ENCODE results near the gene ZNF577. TPM values are rescaled to one million over a fixed set of nuclear protein-coding genes. Genes with fewer than 3 reads are reported as not detected.
A peak's percentile ranks its signal among the peaks of the same experiment; 100 is the strongest.
"Not testable (repeated sequence)": the region's sequence is repeated elsewhere in the genome, so short reads cannot be mapped to it uniquely, and the experiment has no call there.

Gene ZNF577
- 4.0 and 5.1 TPM in 2 replicates for total RNA-seq (2014; rRNA removed; shearing (Covaris generic))

DNA sequence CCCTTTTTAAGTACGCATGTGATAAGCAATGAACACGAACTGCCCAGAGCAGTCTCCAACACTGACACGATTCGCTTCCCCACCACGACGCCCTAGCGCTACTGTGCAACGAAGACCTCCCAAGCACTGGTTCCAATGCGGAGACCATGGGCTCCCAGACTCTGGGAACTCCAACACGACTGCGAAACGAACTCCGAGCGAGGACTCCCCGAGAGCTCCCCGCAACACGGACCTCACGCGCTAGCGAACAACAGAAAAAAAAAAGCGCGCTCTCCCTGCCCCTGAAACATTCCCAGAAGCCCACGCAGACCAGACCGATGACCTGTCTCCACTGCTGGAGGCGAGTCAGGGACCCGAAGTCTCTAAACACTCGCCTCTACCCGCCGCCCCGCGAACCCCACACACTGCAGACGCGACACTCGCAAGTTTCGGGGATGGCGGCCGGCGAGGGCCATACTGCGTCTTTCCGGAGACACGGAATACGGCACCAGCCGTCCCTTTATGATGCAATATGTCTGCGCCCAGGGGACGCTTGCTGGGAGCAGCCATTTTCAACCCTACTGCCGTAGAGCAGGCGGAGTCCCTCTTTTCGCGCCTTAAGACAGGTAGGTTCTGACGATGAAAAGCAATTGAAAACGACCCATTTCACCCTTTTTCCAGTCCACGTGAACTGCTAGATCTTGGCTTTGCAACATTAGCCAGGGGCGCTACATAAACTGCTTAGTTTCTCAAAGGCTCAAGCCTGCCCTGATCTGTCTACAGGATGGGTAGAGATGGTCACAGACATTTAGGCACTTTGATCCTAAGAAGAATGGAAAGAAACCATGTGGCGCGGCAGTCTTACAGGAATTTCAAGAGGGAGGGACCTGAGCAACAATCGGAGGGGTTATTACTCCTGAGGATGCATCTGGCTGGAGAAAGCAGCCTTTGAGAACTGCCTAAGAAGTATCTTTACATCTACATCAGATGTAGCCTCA, at the start of gene ZNF577:
ZNF577 (minus strand) TSS at position 430 of the 977 bp plus-strand sequence. CDS start 7,569 bp downstream, outside the sequence.
- DNase-seq (ENCODE audit: low spot score) = peak; percentile 92

DNA sequence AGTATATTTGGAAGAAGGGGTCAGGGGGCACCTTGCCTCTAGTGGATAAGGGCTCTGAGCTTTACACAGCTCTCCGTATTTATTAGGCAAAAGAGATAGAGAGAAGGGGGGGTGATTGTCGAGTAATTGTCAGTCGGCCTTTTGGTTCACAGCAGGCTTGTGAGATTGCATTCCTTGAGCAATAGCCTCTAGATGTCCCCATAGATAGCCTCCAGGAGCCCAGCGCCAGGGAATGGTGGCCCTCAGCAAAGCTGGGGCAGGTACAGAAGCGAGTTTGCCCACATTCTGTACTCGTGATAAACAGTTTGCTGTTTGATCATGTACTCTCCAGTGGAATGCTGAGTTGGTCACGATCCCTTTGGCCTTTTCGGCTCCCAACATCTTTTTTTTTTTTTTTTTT, 44.2 kb upstream of the ZNF577 start:
- DNase-seq (ENCODE audit: low spot score) = no peak

DNA sequence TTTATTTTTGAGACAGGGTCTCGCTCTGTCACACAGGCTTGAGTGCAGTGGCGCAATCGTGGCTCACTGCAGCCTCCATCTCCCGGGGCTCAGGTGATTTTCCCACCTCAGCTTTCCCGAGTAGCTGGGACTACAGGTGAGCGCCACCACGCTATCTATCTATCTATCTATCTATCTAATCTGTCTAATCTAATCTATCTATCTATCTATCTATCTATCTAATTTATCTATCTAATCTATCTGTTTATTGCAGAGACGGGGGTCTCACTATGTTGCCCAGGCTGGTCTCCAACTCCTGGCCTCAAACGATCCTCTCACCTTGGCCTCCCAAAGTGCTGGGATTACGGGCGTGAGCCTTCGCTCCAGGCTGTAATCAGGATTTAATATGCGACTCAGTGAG, 40.1 kb upstream of the ZNF577 start:
- DNase-seq (ENCODE audit: low spot score) = no peak

DNA sequence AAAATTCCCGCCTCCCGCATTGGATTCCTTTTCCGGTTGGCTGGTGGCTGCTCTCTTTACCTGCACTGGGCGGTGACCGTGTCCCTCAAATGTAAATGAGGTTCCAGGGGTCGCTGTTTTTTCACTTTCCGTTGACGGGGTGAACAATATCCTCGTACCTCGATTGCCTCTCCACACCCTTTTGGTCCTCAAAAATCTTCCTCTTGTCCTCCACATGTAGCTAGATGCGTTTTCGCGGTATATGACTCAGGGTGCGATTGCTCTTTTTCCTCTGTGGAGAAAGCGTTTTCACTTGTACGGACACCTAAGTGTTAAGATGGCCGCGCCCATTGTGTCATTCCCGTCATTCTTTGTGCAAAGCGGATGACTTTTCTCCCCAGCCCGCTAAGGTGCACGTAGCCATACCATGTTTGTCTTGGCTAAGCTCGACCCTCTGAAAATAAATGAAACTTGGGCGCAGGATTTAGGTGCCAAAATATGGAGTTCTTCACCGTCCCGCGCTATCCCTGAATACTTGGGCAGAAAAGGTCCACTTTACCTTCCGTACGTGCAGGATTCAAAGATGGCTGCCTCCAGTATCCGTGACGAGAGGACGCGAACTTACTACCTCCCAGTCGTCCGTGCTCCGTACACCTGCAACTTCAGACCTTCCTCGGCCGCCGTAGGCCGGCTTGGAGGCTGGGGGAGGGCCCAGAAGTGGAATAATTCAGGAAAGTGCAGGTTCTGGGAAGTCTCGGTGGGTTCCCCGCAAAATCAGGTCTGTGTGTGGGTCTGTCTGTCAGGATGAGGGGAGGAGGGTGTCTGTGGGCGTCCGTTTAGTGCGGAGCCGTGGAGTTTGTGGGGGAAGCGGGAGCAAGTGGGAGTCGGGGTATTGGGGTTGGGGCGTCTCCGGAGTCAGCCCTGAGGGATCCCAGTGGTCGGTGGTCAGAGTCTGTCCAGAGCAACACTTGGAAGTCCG, 39.3 kb upstream of the ZNF577 start, which contains the start of gene ZNF613:
ZNF613 (plus strand) TSS at position 689 of the 958 bp plus-strand sequence. CDS start 8,749 bp downstream, outside the sequence.
- peak; percentile 97 for DNase-seq (ENCODE audit: low spot score)

- DNase-seq (ENCODE audit: low spot score) = no peak
These were observed 38.7 kb upstream of the ZNF577 start for GRCh38 chr19:51926426-51926783.

DNA sequence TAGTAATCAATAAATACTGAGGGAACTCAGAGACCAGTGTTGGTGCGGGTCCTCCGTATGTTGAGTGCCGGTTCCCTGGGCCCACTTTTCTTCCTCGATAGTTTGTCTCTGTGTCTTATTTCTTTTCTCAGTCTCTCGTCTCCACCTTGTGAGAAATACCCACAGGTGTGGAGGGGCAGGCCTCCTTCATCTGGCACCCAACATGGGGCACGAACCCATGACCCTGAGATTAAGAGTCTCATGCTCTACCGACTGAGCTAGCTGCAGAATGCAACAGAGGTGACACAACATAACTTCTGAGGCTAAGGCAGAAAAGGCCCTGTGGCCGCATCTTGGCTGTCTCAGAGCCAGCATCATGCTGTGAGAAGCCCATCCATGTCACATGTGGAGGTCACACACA, 34.2 kb upstream of the ZNF577 start:
- DNase-seq (ENCODE audit: low spot score) = no peak

- no peak for DNase-seq (ENCODE audit: low spot score)
These were observed 31.9 kb upstream of the ZNF577 start for GRCh38 chr19:51919606-51920005.

DNA sequence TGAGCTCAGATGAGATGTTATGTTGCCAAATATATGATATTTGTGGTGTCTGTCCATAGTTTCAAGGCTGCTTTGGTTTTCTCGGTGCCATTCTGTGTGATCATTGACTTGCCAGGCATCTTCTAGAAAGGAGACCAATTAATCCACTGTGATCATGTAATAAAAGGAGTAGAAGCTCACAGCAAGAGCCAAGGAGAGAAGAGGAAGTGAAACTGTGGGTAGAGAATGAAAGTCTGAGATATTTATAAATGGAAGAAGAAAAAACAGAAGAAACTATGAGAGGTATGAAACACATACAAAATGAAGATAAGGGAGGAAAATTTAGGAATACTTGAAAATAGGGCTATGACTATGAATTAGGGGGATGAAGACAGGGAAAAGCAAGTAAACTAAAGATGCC, 28.4 kb upstream of the ZNF577 start:
- no peak for DNase-seq (ENCODE audit: low spot score)

GRCh38 chr19:51915324-51915867, 27.6 kb upstream of the ZNF577 start:
- no peak for DNase-seq (ENCODE audit: low spot score)

- not testable (repeated sequence) for DNase-seq (ENCODE audit: low spot score)
These were observed 20.2 kb upstream of the ZNF577 start for GRCh38 chr19:51907981-51908380.

DNA sequence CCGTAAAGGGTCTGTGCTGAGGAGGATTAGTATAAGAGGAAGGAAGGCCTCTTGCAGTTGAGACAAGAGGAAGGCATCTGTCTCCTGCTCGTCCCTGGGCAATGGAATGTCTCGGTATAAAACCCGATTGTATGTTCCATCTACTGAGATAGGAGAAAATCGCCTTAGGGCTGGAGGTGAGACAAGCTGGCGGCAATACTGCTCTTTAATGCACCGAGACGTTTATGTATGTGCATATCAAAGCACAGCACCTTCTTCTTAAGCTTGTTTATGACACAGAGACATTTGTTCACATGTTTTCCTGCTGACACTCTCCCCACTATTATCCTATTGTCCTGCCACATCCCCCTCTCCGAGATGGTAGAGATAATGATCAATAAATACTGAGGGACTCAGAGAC, 18.4 kb upstream of the ZNF577 start:
- DNase-seq (ENCODE audit: low spot score) = not testable (repeated sequence)

- DNase-seq (ENCODE audit: low spot score) = not testable (repeated sequence)
These were observed 17.9 kb upstream of the ZNF577 start for GRCh38 chr19:51905639-51906038.

DNA sequence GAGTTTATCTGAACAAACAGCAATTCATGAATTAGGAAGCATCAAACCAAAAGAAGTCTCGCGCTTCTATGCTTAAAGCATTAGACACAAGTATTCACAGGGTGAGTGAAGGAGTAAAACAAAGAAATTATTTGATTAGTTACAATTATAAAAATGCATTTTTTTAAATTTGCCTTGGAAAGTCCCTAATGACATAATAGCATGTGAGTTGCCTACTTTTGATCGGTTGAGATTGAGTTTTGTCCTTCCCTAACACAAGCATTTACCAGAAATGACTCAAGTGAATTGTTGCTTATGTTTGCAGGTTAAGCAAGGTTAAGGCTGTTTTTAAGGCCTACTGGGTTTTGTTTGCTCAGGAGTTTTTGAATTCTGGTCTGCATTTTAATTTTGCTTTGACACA, 17.5 kb upstream of the ZNF577 start:
- no peak for DNase-seq (ENCODE audit: low spot score)

DNA sequence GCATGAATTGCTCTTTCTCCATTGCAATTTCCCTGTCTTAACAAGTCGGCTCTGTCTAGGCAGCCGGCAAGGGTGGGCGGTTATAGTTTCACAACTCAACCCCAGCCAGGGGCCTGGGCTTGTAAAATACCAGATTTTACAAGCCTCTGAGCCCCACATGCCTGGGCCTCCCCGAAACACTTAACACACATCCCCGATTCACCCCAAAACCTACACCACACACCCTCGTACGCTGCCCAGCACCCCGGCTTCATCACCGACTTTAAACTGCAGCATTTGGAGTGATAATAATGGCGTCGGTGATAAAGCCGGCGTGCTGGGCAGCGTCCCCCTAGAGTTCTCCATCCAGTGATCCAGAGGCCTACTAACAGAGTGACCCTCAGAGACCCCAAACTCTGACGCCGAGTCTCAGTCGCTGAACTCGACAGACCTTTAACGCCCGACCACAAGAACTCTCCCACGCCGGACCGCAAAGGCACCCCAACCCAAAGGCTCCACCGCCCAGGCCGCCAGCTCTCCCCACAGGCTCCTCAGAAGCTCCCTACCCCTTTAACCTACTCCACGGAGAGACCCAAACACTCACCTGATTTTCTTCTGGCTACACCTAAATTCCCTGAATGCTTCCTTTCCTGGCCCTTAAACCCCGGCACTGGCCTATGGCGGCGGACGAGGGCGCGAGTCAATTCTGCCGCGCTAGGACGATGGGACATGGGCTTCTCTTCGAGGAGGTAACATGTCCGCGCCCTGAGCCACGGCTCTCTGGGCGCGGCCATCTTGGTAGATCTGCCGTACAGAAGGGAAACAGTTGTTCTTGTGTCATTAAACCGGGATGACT, 16.8 kb upstream of the ZNF577 start, which contains the start of gene ZNF649:
ZNF649 (minus strand) TSS at position 687 of the 835 bp plus-strand sequence. CDS start 4,910 bp downstream, outside the sequence.
- DNase-seq (ENCODE audit: low spot score) = peak; percentile 84

DNA sequence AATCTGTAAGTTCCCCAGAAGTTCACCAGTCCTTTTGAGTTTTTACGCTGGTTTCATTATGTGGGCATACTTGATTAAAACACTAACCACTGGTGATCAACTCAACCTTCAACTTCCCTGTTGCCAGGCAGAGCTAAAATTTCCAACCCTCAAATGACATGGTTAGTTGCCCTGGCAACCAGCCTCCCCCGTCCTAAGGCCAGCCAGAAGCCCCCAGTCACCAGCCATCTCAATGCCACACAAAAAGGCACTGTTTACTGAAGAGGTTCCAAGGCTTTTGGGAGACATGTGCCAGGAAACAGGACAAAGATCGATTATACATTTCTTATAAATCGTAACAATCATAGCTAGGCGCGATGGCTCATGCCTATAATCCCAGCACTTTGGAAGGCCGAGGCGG, 15.4 kb upstream of the ZNF577 start:
- no peak for DNase-seq (ENCODE audit: low spot score)

DNA sequence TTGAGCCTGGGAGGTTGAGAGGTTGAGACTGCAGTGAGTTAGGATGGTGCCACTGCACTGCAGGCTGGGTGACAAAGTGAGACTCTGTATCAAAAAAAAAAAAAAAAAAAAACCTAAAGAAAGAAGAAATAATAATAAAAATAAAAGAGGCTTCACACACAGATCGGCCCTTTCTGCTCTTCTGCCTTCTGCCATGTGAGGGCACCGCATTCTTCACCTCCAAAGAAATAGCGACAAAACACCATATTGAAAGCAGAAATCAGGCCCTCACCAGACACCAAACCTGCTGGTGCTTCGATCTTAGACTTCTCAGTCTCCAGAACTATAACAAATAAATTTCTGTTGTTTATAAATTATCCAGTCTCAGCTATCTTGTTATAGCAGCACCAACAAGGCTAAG, 14.1 kb upstream of the ZNF577 start:
- no peak for DNase-seq (ENCODE audit: low spot score)

GRCh38 chr19:51891193-51891747, 3.5 kb upstream of the ZNF577 start:
- DNase-seq (ENCODE audit: low spot score) = no peak

- no peak for DNase-seq (ENCODE audit: low spot score)
These were observed 2.2 kb upstream of the ZNF577 start for GRCh38 chr19:51889934-51890333.

DNA sequence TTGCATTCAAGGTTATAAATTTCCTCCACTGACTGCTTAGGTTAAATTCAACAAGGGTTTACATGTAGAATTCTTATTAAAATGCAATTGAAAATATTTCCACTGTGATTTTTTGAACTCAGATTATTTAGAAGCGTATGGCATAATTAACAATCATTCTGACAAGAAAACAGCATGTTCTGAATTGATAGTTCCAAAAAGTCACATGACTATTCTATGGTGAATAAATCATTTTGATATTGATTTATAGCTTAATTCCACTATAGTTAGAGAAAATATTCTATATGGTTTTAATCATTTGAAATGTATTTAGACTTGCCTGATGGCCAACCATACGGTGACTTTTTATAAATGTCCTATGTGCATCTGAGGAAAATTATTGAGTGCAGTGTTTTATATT, 3.0 kb downstream of the ZNF577 start:
- no peak for DNase-seq (ENCODE audit: low spot score)

GRCh38 chr19:51882518-51882917, 5.2 kb downstream of the ZNF577 start:
- DNase-seq (ENCODE audit: low spot score) = no peak

Data from H4 (cell line).